ENCODE measurements around the gene ROBO2.

DNA sequence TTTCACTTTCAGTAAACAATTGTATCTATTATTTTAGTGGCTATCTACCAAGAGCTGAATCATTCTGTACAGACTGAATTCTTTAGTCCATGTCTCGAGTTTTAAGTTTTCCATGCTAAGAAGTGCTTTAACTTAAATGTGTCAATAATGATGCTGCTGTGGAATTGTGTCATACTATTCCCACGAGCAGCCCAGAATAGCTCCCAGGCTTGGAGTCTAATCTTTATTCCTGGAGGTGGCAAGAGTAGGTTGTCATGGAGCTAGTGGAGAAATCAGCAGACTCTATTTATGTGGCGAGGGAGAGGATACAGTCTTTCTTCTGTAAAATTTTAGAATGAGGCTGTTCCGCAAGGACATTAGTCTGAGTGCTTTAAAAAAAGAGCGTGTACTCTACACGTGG, 207.2 kb downstream of the ROBO2 start:
- TF ChIP-seq, protein P1, sequence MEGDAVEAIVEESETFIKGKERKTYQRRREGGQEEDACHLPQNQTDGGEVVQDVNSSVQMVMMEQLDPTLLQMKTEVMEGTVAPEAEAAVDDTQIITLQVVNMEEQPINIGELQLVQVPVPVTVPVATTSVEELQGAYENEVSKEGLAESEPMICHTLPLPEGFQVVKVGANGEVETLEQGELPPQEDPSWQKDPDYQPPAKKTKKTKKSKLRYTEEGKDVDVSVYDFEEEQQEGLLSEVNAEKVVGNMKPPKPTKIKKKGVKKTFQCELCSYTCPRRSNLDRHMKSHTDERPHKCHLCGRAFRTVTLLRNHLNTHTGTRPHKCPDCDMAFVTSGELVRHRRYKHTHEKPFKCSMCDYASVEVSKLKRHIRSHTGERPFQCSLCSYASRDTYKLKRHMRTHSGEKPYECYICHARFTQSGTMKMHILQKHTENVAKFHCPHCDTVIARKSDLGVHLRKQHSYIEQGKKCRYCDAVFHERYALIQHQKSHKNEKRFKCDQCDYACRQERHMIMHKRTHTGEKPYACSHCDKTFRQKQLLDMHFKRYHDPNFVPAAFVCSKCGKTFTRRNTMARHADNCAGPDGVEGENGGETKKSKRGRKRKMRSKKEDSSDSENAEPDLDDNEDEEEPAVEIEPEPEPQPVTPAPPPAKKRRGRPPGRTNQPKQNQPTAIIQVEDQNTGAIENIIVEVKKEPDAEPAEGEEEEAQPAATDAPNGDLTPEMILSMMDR (IDR thresholded peaks at IDR 0.05; ENCODE audit: poor library complexity), result no peak
- no peak for TF ChIP-seq EZH2phosphoT487 (IDR thresholded peaks at IDR 0.05; ENCODE audit: low read depth, severe bottlenecking, unreplicated experiment)
- TF ChIP-seq EZH2 (IDR thresholded peaks at IDR 0.05; ENCODE audit: borderline replicate concordance), result no peak

Data from hepatocyte (in vitro differentiated cells).